HFFc6 (cell line): ENCODE measurements around the gene RBM33. TPM values are rescaled to one million over a fixed set of nuclear protein-coding genes. Genes with fewer than 3 reads are reported as not detected.

Experiments used
- DNase-seq: peaks from one replicate; pipeline ENCODE4 v3.0.0-alpha.2; 2018
- H3K27ac Mint-ChIP-seq: 2 replicates; pipeline ENCODE4 v1.8.0; 2020; ENCODE audit warnings: mild to moderate bottlenecking, mixed read lengths
- H3K27me3 Mint-ChIP-seq: 2 replicates; pipeline ENCODE4 v1.8.0; 2021; ENCODE audit warnings: mild to moderate bottlenecking, moderate library complexity, mixed read lengths; ENCODE audit not compliant: insufficient read depth
- H3K36me3 Mint-ChIP-seq: 2 replicates; pipeline ENCODE4 v1.8.0; 2021; ENCODE audit warnings: low read depth, mixed read lengths
- H3K4me1 Mint-ChIP-seq: 2 replicates; pipeline ENCODE4 v1.8.0; 2020; ENCODE audit warnings: low read depth, mixed read lengths
- H3K4me3 Mint-ChIP-seq: 2 replicates; pipeline ENCODE4 v1.8.0; 2020; ENCODE audit warnings: mild to moderate bottlenecking, moderate library complexity, mixed read lengths
- H3K9me3 Mint-ChIP-seq: 2 replicates; pipeline ENCODE4 v1.8.0; 2020; ENCODE audit warnings: mild to moderate bottlenecking, mixed read lengths
- CTCF ChIP-seq: fragments of 200-600 bp; sonication (generic); IDR thresholded peaks from 2 replicates; pipeline ENCODE4 v1.5.0; 2021; ENCODE audit warnings: antibody characterized with exemption, mild to moderate bottlenecking
- total RNA-seq, 6 experiments: library from RNA; stranded (reverse); fragmentation: NEBNext Ultra II Directional; extraction: Animal tissue kit (Norgen Biotek cat#: 25700); gene quantifications; 2 replicates in 1 of 6; 3 replicates in 5 of 6; pipeline ENCODE4 v1.2.3, GENCODE V29; 2021

RBM33 gene
- total RNA-seq, 6 experiments from 2014 or later, result 31.5 to 38.9 (median 34.5) TPM

DNA sequence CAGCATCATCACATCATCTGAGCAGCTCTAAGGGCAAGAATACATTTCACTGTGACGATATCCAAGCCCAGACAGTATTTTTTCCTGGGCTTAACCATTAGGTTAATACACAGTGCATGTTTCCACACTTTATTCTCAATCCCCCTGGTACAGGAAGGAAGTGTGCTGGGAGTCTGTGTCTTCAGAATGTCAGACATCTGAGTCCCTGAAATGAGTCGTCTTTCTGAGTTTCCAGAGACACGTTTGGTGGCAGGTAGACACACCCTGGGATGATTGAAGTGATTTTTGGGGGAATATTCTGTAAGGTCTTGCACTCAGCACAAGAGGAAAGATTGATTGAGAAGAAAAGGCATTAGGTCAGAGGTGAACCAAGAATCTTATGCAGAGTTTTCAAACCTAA lies 180.9 kb downstream of the RBM33 start:
- no peaks in the 10 kb centered on the region; the same call in 1 of the 2 replicates for H3K9me3 Mint-ChIP-seq
- no peak overlapping the region for H3K27ac Mint-ChIP-seq
- no peaks in the 10 kb centered on the region; the same call in 1 of the 2 replicates for H3K4me1 Mint-ChIP-seq
- H3K27me3 Mint-ChIP-seq, result peaks cover 35% of the 10 kb centered on the region
- no peaks in the 10 kb centered on the region for H3K36me3 Mint-ChIP-seq
- H3K4me3 Mint-ChIP-seq, result no peak overlapping the region
- no peak for TF ChIP-seq CTCF
- no peak for DNase-seq

- Mint-ChIP-seq H3K4me1 (no peaks in the 10 kb centered on the region), H3K27ac (no peak overlapping the region), H3K27me3 (peaks cover 20% of the 10 kb centered on the region)
These were observed 185.5 kb downstream of the RBM33 start for GRCh38 chr7:155829796-155830470.

More at GRCh38 chr7:155829796-155830470, 185.5 kb downstream of the RBM33 start:
- Mint-ChIP-seq H3K36me3 (no peaks in the 10 kb centered on the region), H3K9me3 (peaks cover 5% of the 10 kb centered on the region; the same call in 1 of the 2 replicates), H3K4me3 (no peak overlapping the region)
- TF ChIP-seq CTCF, result no peak
- no peak for DNase-seq

Other genes with a start within 250 kb of the RBM33 start
- gene EN2, start 186.5 kb upstream of the RBM33 start, total RNA-seq, result not detected
- not detected for gene CNPY1, start 98.1 kb upstream of the RBM33 start, total RNA-seq
- not detected for gene SHH, start 167.8 kb downstream of the RBM33 start, total RNA-seq